PFSK-1 (cell line): ENCODE measurements around the gene POLR3E.

Experiments used
- FOXP2 ChIP-seq: optimal IDR thresholded peaks from 2 replicates; pipeline ENCODE3; 2011; ENCODE audit warnings: borderline replicate concordance, control low read depth, inconsistent platforms; ENCODE audit not compliant: insufficient read depth; ENCODE audit errors: extremely low read length, extremely low read depth
- POLR2AphosphoS5 ChIP-seq: IDR thresholded peaks from 2 replicates; pipeline ENCODE4 v1.6.1; 2012; ENCODE audit warnings: low read depth, mild to moderate bottlenecking, control low read depth, low read length, moderate library complexity
- SIN3A ChIP-seq: IDR thresholded peaks from 2 replicates; pipeline ENCODE4 v1.6.1; 2012; ENCODE audit warnings: mild to moderate bottlenecking, low read length, moderate library complexity, borderline replicate concordance; ENCODE audit not compliant: insufficient read depth
- TAF1 ChIP-seq: IDR thresholded peaks from 2 replicates; pipeline ENCODE4 v1.6.1; 2012; ENCODE audit warnings: low read length, control low read depth, borderline replicate concordance; ENCODE audit not compliant: insufficient read depth
- TF ChIP-seq, protein P1 (sequence below), 2 experiments: IDR thresholded peaks; 2 replicates each; pipeline versions ENCODE4 v1.6.1 to v1.8.0; 2011 to 2012; ENCODE audit warnings: low read depth in 2 of 2, low read length in 2 of 2, control low read depth in 1 of 2, inconsistent platforms in 1 of 2, mild to moderate bottlenecking in 1 of 2, moderate library complexity in 1 of 2; ENCODE audit not compliant: insufficient read depth in 1 of 2

Gene POLR3E

DNA sequence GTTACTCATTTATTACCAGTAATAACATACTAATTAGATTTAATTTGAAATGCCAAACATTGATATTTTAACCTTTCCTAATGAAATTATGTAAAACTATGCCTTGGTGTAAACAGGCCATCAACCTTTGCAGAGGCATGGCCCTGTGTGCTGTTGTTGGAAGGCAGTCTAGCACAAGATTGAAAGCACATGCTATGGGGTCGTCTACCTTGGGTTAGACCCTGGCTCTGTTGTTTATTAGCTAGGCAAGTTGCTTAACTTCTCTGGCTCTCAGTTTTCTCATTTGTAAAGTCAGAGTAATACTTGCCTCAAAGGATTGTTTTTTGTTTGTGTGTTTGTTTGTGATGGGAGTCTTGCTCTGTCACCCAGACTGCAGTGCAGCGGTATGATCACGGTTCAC is 86.6 kb downstream of the POLR3E start:
- TF ChIP-seq POLR2AphosphoS5, result no peak
- no peak for TF ChIP-seq SIN3A
- TF ChIP-seq, protein P1, sequence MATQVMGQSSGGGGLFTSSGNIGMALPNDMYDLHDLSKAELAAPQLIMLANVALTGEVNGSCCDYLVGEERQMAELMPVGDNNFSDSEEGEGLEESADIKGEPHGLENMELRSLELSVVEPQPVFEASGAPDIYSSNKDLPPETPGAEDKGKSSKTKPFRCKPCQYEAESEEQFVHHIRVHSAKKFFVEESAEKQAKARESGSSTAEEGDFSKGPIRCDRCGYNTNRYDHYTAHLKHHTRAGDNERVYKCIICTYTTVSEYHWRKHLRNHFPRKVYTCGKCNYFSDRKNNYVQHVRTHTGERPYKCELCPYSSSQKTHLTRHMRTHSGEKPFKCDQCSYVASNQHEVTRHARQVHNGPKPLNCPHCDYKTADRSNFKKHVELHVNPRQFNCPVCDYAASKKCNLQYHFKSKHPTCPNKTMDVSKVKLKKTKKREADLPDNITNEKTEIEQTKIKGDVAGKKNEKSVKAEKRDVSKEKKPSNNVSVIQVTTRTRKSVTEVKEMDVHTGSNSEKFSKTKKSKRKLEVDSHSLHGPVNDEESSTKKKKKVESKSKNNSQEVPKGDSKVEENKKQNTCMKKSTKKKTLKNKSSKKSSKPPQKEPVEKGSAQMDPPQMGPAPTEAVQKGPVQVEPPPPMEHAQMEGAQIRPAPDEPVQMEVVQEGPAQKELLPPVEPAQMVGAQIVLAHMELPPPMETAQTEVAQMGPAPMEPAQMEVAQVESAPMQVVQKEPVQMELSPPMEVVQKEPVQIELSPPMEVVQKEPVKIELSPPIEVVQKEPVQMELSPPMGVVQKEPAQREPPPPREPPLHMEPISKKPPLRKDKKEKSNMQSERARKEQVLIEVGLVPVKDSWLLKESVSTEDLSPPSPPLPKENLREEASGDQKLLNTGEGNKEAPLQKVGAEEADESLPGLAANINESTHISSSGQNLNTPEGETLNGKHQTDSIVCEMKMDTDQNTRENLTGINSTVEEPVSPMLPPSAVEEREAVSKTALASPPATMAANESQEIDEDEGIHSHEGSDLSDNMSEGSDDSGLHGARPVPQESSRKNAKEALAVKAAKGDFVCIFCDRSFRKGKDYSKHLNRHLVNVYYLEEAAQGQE (IDR thresholded peaks at IDR 0.05; ENCODE audit: insufficient read depth in 1 of 2, low read depth in 2 of 2, low read length in 2 of 2), result no peak
- no peak for TF ChIP-seq FOXP2
- TF ChIP-seq TAF1, result no peak
